ENCODE results near the gene DHRS9.

Gene DHRS9

DNA sequence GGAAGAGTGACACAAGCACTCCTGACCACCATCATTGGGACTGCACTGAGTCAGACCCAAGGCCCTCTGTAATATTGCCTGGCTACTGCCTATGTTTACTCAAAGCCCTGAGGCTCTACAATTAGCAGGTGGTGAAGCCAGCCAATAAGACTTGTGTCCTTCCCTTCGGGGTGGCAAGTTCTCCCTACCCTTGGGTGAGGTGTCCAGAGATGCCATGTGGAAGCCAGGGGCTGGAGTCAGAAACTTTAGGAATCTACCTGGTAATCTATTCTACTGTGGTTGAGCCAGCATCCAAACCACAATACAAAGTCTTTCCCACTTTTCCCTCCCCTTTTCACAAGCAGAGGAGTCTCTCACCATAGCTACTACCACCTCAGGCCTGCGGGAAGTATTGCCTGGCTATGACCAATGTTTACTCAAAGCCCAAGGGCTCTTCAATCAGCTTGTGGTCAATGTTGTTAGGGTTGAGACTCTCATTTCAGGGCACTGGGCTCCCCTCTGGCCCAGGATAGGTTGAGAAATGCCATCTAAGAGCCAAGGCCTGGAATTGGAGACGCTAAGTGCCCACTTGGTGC is 17.6 kb downstream of the DHRS9 start:
- Histone ChIP-seq H3K9ac (ENCODE audit: low read length) (no peak overlapping the region), H3K4me2 (ENCODE audit: low read length) (no peak overlapping the region), H3K4me1 (ENCODE audit: low read length) (peaks cover 16% of the 10 kb centered on the region), H3K9me3 (ENCODE audit: insufficient read depth, low read length) (peaks cover 15% of the 10 kb centered on the region; the same call in 1 of the 2 replicates), H3K27me3 (ENCODE audit: low read depth, low read length) (no peaks in the 10 kb centered on the region), H4K20me1 (ENCODE audit: insufficient read depth, low read length) (no peaks in the 10 kb centered on the region), H3K36me3 (replicated peaks; ENCODE audit: low read depth, low read length) (peaks cover 9% of the 10 kb centered on the region), H3K79me2 (ENCODE audit: low read length) (peaks cover 3% of the 10 kb centered on the region; the same call in 1 of the 2 replicates), H3K27ac (ENCODE audit: low read length) (no peak overlapping the region), H3K4me3 (ENCODE audit: low read length) (no peak overlapping the region), H2AFZ (ENCODE audit: low read depth, low read length) (no peak overlapping the region)
- TF ChIP-seq, protein P1, sequence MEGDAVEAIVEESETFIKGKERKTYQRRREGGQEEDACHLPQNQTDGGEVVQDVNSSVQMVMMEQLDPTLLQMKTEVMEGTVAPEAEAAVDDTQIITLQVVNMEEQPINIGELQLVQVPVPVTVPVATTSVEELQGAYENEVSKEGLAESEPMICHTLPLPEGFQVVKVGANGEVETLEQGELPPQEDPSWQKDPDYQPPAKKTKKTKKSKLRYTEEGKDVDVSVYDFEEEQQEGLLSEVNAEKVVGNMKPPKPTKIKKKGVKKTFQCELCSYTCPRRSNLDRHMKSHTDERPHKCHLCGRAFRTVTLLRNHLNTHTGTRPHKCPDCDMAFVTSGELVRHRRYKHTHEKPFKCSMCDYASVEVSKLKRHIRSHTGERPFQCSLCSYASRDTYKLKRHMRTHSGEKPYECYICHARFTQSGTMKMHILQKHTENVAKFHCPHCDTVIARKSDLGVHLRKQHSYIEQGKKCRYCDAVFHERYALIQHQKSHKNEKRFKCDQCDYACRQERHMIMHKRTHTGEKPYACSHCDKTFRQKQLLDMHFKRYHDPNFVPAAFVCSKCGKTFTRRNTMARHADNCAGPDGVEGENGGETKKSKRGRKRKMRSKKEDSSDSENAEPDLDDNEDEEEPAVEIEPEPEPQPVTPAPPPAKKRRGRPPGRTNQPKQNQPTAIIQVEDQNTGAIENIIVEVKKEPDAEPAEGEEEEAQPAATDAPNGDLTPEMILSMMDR (IDR thresholded peaks at IDR 0.05; ENCODE audit: low read depth, low read length) = no peak
- no peak for TF ChIP-seq EZH2phosphoT487 (IDR thresholded peaks at IDR 0.05; ENCODE audit: low read depth)

DNA sequence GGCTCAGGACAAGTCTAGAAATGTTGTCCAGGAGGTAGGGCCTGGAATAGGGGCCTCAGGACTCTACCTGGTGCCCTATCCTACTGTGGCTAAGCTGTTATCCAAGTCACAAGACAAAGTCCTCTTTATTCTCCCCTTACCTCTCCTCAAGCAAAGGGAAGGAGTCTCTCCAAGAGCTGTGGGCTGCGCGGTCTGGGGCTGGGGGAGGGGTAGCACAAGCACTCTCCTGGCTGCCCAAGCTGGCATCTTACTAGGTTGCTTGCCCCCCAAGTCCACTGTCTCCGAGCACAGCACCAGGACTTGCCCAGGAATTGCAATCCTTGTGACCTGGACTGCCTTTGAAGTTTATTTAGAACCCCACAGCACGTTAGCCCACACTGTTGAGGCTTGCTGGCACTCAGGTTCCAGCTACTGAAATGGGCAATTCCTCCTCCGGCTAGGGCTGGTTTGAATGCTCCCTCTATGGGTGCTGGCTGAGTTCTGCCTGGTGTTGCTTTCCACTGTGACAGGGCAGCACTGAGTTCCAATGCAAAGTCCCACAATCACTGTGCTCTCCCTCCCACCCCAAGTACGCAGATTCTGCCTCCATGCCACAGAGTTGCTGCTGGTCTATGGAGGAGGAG is 18.5 kb downstream of the DHRS9 start:
- H3K4me3 ChIP-seq (ENCODE audit: low read length) = no peak overlapping the region
- H3K4me2 ChIP-seq (ENCODE audit: low read length) = no peak overlapping the region
- peaks cover 9% of the 10 kb centered on the region for H3K36me3 ChIP-seq (replicated peaks; ENCODE audit: low read depth, low read length)
- no peak for TF ChIP-seq EZH2phosphoT487 (IDR thresholded peaks at IDR 0.05; ENCODE audit: low read depth)
- TF ChIP-seq, protein P1 (IDR thresholded peaks at IDR 0.05; ENCODE audit: low read depth, low read length) = no peak
- no peaks in the 10 kb centered on the region for H4K20me1 ChIP-seq (ENCODE audit: insufficient read depth, low read length)
- H3K9me3 ChIP-seq (ENCODE audit: insufficient read depth, low read length) = peaks cover 15% of the 10 kb centered on the region; the same call in 1 of the 2 replicates
- no peaks in the 10 kb centered on the region for H3K79me2 ChIP-seq (ENCODE audit: low read length)
- no peaks in the 10 kb centered on the region for H3K27me3 ChIP-seq (ENCODE audit: low read depth, low read length)
- H3K9ac ChIP-seq (ENCODE audit: low read length) = no peak overlapping the region
- no peak overlapping the region for H3K27ac ChIP-seq (ENCODE audit: low read length)
- H3K4me1 ChIP-seq (ENCODE audit: low read length) = peaks cover 8% of the 10 kb centered on the region
- no peak overlapping the region for H2AFZ ChIP-seq (ENCODE audit: low read depth, low read length)

DNA sequence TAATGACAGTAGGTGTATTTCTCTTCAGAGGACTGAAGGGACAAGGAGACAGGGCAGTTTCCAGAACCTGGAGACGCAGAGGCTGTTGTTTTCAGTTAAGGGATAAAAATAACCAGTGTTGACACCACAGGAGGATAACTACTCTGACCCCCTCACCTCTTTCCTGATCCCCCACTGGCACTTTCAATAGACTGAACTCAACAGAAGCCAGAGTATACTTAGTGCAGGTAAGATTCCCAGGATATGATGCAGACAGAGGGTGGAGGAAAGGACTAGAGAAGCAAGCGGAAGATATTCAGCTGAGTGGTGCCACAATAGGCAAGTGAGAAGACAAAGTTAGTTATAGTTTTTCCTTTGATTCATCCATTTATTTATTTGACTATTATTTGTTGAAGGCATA is 19.8 kb downstream of the DHRS9 start:
- no peak overlapping the region for H3K9ac ChIP-seq (ENCODE audit: low read length)
- TF ChIP-seq, protein P1 (IDR thresholded peaks at IDR 0.05; ENCODE audit: low read depth, low read length) = no peak
- TF ChIP-seq EZH2phosphoT487 (IDR thresholded peaks at IDR 0.05; ENCODE audit: low read depth) = no peak
- peaks cover 9% of the 10 kb centered on the region; the same call in 1 of the 2 replicates for H3K9me3 ChIP-seq (ENCODE audit: insufficient read depth, low read length)
- H3K27me3 ChIP-seq (ENCODE audit: low read depth, low read length) = no peaks in the 10 kb centered on the region
- no peak overlapping the region for H3K4me3 ChIP-seq (ENCODE audit: low read length)
- H2AFZ ChIP-seq (ENCODE audit: low read depth, low read length) = no peak overlapping the region
- peaks cover 10% of the 10 kb centered on the region for H3K36me3 ChIP-seq (replicated peaks; ENCODE audit: low read depth, low read length)
- no peaks in the 10 kb centered on the region for H4K20me1 ChIP-seq (ENCODE audit: insufficient read depth, low read length)
- H3K27ac ChIP-seq (ENCODE audit: low read length) = no peak overlapping the region
- H3K4me1 ChIP-seq (ENCODE audit: low read length) = peaks cover 13% of the 10 kb centered on the region
- no peak overlapping the region for H3K4me2 ChIP-seq (ENCODE audit: low read length)
- no peaks in the 10 kb centered on the region for H3K79me2 ChIP-seq (ENCODE audit: low read length)

DNA sequence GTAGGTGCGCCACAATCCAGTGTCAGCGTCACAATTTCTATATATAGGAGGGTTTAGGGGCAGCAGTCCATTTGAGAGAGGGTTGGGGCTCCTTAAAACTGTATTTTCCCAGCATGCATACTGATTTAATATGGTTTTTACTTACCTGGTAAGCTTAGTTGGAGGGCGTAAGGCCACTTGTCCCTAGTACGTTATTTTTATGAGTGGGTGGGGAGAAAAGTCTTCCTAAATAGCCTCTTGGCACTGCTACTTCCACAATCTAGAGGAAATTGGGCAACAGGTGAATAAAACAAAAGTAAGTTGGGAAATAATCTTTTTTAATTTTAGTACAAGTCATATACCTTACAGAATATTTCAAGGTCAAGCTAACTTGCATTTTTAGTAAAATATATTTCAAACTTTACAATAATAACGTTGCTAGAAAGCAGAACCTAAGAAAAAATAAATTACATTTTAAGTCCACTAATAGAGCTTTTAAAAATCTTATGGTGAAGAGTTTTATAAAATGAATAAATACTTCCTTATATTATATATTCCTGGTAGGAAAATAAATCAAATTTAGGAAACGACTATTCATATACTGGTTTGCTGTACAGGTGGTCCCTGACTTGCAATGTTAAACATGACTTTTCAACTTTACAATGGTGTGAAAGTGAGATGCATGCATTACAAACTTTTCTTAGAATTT is 20.9 kb downstream of the DHRS9 start:
- H3K79me2 ChIP-seq (ENCODE audit: low read length) = no peaks in the 10 kb centered on the region
- H3K9ac ChIP-seq (ENCODE audit: low read length) = no peak overlapping the region
- peaks cover 4% of the 10 kb centered on the region for H3K36me3 ChIP-seq (replicated peaks; ENCODE audit: low read depth, low read length)
- H3K4me3 ChIP-seq (ENCODE audit: low read length) = no peak overlapping the region
- H3K9me3 ChIP-seq (ENCODE audit: insufficient read depth, low read length) = no peaks in the 10 kb centered on the region
- H3K27me3 ChIP-seq (ENCODE audit: low read depth, low read length) = no peaks in the 10 kb centered on the region
- TF ChIP-seq EZH2phosphoT487 (IDR thresholded peaks at IDR 0.05; ENCODE audit: low read depth) = no peak
- TF ChIP-seq, protein P1 (IDR thresholded peaks at IDR 0.05; ENCODE audit: low read depth, low read length) = no peak
- no peaks in the 10 kb centered on the region for H4K20me1 ChIP-seq (ENCODE audit: insufficient read depth, low read length)
- peaks cover 24% of the 10 kb centered on the region for H3K4me1 ChIP-seq (ENCODE audit: low read length)
- H2AFZ ChIP-seq (ENCODE audit: low read depth, low read length) = no peak overlapping the region
- no peak overlapping the region for H3K4me2 ChIP-seq (ENCODE audit: low read length)
- H3K27ac ChIP-seq (ENCODE audit: low read length) = no peak overlapping the region
